Nephron (organoid): ENCODE results near the gene RALGPS1.

Source experiments
- H3K27ac Mint-ChIP-seq, 3 experiments: 2 replicates each; pipeline ENCODE4 v1.8.0; 2020; ENCODE audit warnings: mixed read lengths in 3 of 3, mild to moderate bottlenecking in 2 of 3, moderate library complexity in 1 of 3
- H3K27me3 Mint-ChIP-seq: 2 replicates; pipeline ENCODE4 v1.8.0; 2021; ENCODE audit warnings: low read depth, mild to moderate bottlenecking, moderate library complexity, mixed read lengths
- H3K36me3 Mint-ChIP-seq: 2 replicates; pipeline ENCODE4 v1.8.0; 2020; ENCODE audit warnings: low read depth, mixed read lengths
- H3K4me1 Mint-ChIP-seq: 2 replicates; pipeline ENCODE4 v1.8.0; 2020; ENCODE audit warnings: mixed read lengths
- H3K4me3 Mint-ChIP-seq, 3 experiments: 2 replicates each; pipeline ENCODE4 v1.8.0; 2020; ENCODE audit warnings: mild to moderate bottlenecking in 3 of 3, mixed read lengths in 3 of 3, moderate library complexity in 2 of 3
- H3K9me3 Mint-ChIP-seq: 2 replicates; pipeline ENCODE4 v1.8.0; 2020; ENCODE audit warnings: mixed read lengths
- TF ChIP-seq, protein P1 (sequence below), 3 experiments: fragments of 200-600 bp; sonication (generic); IDR thresholded peaks; one replicate each; pipeline ENCODE4 v1.5.0; 2021; ENCODE audit warnings: antibody characterized with exemption in 3 of 3; ENCODE audit not compliant: unreplicated experiment in 3 of 3

Gene RALGPS1

GRCh38 chr9:126981218-126981617 is 66.6 kb downstream of the RALGPS1 start:
- TF ChIP-seq, protein P1, sequence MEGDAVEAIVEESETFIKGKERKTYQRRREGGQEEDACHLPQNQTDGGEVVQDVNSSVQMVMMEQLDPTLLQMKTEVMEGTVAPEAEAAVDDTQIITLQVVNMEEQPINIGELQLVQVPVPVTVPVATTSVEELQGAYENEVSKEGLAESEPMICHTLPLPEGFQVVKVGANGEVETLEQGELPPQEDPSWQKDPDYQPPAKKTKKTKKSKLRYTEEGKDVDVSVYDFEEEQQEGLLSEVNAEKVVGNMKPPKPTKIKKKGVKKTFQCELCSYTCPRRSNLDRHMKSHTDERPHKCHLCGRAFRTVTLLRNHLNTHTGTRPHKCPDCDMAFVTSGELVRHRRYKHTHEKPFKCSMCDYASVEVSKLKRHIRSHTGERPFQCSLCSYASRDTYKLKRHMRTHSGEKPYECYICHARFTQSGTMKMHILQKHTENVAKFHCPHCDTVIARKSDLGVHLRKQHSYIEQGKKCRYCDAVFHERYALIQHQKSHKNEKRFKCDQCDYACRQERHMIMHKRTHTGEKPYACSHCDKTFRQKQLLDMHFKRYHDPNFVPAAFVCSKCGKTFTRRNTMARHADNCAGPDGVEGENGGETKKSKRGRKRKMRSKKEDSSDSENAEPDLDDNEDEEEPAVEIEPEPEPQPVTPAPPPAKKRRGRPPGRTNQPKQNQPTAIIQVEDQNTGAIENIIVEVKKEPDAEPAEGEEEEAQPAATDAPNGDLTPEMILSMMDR (IDR thresholded peaks at IDR 0.05; ENCODE audit: unreplicated experiment in 3 of 3) = no peak
- H3K9me3 Mint-ChIP-seq = peaks cover 3% of the 10 kb centered on the region
- no peak overlapping the region for H3K27ac Mint-ChIP-seq
- peaks cover 11% of the 10 kb centered on the region for H3K27me3 Mint-ChIP-seq
- no peaks in the 10 kb centered on the region for H3K36me3 Mint-ChIP-seq
- no peaks in the 10 kb centered on the region for H3K4me1 Mint-ChIP-seq
- H3K4me3 Mint-ChIP-seq = no peak overlapping the region

DNA sequence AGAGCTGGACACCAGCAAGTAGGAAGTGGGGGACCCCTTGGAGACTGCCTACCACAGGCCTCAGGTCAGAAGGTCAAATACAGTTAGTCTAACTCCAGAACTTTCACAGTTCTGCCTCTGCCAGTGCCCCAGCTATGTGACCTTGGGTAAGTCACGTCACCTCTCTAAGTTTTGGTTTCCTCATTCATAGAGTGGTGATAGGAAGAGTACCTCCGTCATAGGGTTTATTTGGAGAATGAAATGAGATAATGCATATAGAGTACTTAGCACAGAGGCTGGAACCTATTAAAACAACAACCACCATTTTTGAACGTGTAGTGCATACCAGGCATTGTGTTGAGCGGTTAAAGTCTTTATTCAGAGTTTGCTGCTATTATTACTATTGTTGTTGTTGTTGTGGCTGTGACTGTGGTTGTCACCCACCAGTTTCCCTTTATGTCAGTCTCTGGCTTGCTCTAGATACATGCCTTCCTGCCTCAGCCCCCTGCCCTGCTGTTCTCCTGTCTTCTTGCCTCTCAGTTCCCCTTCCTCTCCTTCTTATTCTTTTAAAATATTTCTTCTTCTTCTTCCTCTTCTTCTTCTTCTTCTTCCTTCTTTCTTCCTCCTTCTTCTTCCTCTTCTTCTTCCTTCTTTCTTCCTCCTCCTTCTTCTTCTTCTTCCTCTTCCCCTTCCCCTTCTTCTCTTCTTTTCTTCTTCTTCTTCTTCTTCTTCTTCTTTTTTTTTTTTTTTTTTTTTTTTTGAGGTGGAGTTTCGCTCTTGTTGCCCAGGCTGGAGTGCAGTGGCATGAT is 67.8 kb downstream of the RALGPS1 start:
- Mint-ChIP-seq H3K4me1 (no peaks in the 10 kb centered on the region), H3K4me3 (no peak overlapping the region), H3K36me3 (no peaks in the 10 kb centered on the region), H3K27me3 (peaks cover 11% of the 10 kb centered on the region), H3K9me3 (peaks cover 3% of the 10 kb centered on the region), H3K27ac (no peak overlapping the region)
- TF ChIP-seq, protein P1 (IDR thresholded peaks at IDR 0.05; ENCODE audit: unreplicated experiment in 3 of 3) = no peak

- TF ChIP-seq, protein P1 (IDR thresholded peaks at IDR 0.05; ENCODE audit: unreplicated experiment in 3 of 3) = no peak
- Mint-ChIP-seq H3K27me3 (peaks cover 11% of the 10 kb centered on the region), H3K4me3 (no peak overlapping the region), H3K4me1 (no peaks in the 10 kb centered on the region), H3K9me3 (peaks cover 3% of the 10 kb centered on the region), H3K36me3 (no peaks in the 10 kb centered on the region), H3K27ac (no peak overlapping the region)
Observed at GRCh38 chr9:126983767-126984166, 69.2 kb downstream of the RALGPS1 start.

DNA sequence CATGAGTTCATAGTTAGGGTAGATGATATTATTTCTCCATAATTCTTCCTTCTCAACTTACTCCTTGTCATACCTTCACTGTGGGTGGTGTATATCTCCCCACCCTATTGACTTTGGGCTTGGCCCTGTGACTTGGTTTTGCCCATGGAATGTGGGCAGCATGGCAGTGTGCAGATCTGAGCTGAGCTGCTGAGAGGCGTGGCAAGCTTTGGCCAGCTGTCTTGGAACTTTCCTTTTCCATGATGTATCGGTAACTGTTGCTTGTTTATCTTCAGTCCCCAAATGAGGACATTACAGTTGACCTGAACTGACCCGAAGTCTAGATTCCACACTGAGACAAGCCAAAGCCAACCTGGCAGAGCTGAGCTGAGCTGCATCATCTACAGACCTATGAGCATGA is 70.4 kb downstream of the RALGPS1 start:
- no peaks in the 10 kb centered on the region for H3K4me1 Mint-ChIP-seq
- peaks cover 5% of the 10 kb centered on the region for H3K36me3 Mint-ChIP-seq
- TF ChIP-seq, protein P1 (IDR thresholded peaks at IDR 0.05; ENCODE audit: unreplicated experiment in 3 of 3) = no peak
- peaks cover 3% of the 10 kb centered on the region for H3K9me3 Mint-ChIP-seq
- no peak overlapping the region for H3K27ac Mint-ChIP-seq
- H3K27me3 Mint-ChIP-seq = peaks cover 5% of the 10 kb centered on the region
- no peak overlapping the region for H3K4me3 Mint-ChIP-seq

- TF ChIP-seq, protein P1 (IDR thresholded peaks at IDR 0.05; ENCODE audit: unreplicated experiment in 3 of 3) = no peak
- peaks cover 5% of the 10 kb centered on the region for H3K27me3 Mint-ChIP-seq
- H3K4me3 Mint-ChIP-seq = no peak overlapping the region
- no peaks in the 10 kb centered on the region for H3K4me1 Mint-ChIP-seq
- no peak overlapping the region for H3K27ac Mint-ChIP-seq
- H3K36me3 Mint-ChIP-seq = peaks cover 5% of the 10 kb centered on the region
- H3K9me3 Mint-ChIP-seq = peaks cover 1% of the 10 kb centered on the region
Observed at GRCh38 chr9:126985870-126986498, 71.4 kb downstream of the RALGPS1 start.
